Fibroblast of skin of left quadriceps (primary cell): Measurements from ENCODE around the gene BTG4.

Experiments
- DNase-seq, 2 experiments: peaks; one replicate each; pipeline ENCODE4 v3.0.0-alpha.2; 2013; ENCODE audit warnings: low read depth in 2 of 2

BTG4 gene

DNA sequence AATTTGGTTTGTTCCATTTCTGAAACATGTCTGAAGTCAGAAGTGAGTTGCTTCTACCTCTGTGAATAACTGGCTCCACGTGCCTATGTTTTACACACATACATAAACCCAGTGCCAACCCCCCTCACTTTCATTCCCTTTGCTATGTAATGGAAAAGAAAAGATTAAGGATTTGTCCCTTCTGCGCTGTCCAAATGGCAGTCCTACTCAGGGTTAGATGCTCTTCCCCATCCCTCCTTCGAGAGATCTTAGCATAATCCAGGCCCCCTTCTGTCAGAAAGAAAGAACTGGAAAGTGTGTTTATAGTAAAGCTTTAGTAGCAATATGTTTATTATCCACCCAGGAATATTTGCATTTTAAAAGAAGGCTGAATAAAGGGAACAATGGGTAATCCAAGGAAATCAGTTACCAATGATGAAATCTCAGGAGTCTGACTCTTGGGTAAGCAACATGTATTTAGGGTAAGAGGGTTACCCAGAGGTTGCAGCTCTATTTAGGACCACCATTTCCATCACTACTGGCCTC is 25.2 kb upstream of the BTG4 start:
- no peak for DNase-seq

DNA sequence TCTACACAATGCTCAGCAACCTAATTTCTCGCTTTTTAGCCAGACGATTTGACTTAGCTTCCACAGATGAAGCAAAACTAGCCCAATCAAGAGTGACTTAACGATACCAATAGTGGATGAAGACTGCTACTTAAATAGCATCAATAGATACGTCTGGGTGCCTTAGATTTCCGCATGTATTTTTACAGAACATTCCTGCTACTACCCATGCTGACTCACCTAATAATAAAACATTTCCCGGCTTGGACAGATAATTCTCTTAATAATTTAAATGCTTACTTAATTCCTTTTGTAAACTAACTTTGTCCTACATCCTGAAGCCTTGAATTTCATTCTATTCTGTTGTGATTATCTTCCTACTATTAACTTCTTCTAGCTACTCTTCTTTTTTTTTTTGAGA is 23.1 kb upstream of the BTG4 start:
- DNase-seq: no peak

DNA sequence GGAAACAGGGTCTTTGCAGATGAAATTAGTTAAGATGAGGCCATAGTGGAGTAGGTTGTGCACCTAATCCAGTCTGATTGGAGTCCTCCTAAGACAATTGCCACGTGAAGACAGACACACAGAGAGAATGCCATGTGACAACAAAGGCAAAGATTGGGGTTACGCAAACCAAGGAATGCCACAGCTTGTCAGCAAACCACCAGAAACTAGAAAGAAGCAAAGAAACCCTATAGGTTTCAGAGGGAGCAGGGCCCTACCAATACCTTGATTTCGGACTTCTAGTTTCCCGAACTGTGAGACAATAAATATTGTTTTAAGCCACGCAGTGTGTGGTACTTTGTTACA is 20.2 kb upstream of the BTG4 start:
- DNase-seq: no peak

DNA sequence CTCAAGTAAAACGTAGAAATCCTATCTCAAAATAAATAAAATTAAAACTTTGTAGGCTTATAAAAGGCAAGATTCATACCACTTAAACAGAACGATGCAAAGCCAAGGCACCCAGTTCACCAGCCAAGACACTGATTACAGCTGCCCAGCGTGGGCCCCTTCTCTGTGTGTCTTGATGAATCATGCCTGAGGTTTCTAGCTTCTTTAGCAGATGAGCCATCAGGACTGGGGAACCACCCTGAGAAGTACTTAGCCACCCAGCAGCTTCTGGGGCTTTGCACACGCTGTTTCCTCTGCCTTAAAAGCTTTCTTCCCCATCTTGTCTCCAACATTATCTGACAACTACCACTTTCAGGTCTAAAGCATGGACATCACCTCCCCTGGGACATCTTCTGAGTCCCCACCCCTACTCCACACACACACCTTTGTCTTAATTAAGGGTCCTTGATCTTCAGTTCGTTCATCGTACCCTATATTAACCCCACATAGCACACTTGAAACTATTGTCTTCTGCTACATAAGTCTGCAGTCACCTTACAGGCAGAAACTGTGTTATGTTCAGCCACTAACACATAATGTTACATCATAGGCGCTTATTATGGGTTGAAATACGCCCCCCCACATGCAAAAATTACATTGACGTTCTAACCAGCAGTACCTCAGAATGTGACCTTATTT is 19.6 kb upstream of the BTG4 start:
- DNase-seq: peak; percentile 69 to 75

DNA sequence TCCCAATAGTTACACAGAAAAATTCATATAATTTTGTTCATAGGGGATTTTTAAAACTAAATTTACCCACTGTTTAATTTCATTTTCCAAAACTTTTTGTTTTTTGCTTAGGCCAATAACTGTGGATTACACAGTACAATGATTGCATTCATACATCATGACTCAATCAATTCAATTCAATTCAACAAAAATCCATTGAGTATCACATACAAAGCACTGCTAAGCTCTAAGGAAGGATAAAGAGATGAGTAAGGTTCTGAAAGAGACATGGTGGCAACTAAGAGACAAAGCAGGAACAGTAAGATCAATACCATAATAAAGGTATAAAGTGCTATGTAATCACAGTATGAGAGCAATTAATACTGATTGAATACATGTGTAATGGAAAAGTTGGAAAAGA is 18.9 kb upstream of the BTG4 start:
- DNase-seq: no peak

DNA sequence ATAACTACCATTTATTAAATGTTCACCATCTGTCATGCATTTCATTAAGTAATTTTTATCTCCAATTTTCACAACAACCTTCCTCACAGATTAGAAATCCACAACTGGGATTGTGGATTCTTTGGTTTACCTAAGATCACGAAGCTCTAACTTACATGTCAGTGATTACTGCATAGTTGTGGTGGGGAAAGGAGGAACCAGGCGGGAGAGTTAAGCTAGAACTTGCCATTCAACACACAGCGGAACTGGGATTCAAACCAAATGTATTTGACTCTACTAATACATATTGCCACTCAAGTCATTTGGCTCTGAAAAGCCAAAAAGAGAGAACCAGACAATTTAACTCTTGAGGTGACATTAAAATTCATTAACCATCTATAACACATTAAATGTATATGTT is 17.9 kb upstream of the BTG4 start:
- no peak for DNase-seq

DNA sequence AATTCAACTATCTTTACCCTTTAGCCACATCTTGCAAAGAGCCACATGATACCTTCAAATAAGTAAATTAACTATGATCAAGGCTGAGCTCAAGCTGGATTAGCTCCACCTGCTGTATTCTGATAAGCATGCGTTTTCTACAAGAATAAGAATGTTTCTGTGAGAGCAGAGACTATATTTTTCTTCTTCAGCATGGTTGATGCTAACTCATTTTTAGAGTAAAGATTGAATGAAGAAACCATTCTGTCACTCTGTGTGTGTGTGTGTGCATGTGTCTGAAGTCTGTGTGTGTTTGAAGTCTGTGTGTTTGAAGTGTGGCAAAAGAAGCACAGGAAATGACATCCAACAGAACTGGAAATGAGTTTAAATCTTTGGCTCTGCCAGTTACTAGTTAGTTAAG is 16.4 kb upstream of the BTG4 start:
- no peak for DNase-seq

DNA sequence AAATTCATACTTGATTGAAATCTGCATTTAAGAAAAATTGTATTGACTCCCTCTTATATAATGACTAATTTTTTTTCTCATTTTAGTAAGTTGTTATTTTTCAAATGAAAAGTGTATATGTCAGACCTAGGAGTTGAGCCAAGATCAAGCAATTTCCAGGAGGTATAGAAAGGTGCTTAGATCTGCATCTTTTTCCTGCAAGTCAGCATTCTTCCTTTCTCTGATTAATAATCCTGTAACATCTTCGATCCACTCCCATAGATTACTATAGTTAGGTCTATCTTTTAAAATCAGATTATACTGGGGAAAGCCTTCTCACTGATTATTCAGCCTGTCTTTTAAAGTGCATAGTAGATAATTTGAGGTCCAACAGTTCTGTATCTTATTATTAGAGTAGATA is 15.1 kb upstream of the BTG4 start:
- DNase-seq: no peak

DNA sequence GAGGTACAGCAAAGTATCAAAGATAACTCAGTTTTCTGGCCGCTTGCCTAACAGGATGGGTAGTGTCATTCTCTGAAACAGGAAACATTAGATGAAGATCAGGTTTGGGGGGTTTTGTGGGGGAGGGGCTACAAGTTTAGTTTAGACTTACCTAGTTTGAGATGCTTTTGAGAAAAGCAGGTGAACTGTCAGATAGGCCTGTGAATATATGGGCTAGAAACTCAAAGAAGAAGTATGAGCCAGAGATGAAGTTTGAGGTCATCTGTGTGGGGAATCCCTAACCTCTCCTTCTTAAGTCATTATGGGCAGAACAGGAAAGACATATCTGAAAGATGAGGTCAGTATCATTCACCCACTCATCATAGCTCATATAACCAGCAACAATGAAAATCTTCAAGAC is 14.3 kb upstream of the BTG4 start:
- no peak for DNase-seq

DNA sequence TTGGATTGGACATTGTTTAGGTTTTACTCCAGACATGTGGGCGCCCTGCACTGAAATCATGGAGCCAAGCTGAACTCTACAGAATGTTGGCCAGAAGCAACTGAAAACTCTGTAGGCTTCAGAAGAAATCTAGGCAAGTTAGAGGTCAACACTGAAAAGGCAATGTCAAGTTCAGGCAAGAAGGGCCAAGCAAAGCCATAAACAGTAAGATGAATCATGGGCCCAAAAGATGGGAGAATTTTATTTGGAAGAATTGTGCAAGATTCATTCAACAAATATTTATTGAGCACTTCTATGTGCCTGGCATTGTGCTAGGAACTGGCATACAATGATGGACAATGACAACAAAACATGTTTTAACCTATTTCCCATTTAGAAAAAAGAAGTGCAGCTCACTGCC is 13.3 kb upstream of the BTG4 start:
- DNase-seq: no peak

DNA sequence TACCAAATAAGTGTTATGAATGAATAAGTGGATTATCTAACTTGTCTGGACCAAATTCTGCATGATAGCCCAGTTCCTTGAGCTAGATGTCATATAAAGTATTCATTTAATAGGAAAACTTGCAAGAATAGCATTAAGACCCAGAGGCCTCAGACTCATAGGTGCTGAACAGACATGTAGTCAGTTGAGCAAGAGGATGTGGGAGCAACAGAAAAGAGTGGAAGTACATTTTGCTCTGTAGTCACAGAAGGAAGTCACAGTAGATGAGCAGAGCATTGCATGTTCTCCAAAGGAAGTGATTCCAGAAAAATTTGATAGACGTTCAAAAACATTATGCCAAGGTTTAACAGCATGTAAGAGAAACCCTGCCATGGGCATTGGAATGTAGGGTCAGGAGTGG is 11.9 kb upstream of the BTG4 start:
- no peak for DNase-seq

DNA sequence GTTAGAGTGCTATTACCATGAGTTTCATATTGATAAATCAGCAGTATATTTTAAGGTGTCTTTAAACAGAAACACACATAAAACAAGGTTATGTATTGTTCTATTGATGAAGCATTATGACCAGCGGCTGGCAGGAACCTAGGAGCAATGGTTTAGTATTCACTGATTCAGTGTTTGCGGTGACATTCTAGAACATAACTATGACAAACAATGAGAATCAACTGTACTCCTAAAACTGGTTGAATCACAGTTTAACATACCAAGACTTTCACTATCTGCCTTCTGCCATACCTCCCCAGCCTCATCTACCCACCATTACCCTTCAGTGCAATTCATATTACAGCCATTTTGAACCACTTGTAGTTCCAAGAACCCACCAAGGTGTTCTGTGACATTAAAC is 11.2 kb upstream of the BTG4 start:
- no peak for DNase-seq

DNA sequence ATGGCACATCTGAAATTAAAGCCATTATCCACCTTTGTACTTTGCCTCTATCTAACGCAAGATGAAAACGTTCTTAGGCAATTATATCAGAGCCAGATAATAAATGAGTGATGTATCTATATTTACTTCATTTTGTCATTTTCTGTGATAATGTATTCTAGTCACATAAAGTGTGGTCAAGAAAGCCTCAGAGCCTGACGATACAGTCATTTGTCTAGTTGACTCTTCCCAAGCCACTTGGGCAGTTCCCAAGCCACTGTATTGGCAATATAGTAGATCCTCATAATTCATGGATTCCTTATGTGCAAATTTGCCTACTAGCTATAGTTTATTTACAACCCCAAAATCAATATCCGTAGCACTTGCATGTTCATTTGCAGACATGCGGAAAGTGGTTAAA is 10.2 kb upstream of the BTG4 start:
- no peak for DNase-seq

DNA sequence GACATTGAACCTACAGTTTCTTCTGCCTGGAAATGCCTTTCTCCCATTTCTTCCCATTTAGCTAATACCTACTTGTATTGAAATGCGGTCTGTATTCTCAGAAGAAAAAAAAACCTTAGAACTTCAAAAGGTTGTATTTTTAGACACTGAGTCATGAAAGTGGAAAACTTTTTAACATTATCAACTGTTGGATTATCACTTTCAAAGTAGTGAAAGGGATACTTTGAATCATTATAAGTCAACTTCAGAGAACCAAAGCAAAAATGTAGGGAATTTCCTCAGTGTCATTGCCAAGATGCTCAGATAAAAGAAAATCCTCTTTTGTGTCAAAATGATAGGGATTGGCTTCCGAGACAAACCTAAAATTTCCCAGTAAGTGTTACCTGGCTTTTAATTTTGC is 8.9 kb upstream of the BTG4 start:
- no peak for DNase-seq

DNA sequence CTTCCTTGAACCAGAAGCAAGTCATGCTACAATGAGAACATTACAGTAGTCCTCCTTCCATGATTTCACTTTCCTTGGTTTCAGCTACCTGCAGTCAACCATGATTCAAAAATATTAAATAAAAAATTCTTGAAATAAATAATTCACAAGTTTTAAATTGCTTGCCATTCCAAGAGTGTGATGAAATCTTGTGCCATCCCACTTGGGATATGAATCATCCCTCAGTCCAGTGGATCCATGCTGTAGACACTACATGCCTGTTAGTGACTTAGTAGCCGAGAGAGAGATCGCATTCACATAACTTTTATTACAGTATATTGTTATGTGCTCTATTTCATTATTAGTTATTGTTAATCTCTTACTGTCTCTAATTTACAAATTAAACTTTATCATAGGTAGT is 8.4 kb upstream of the BTG4 start:
- DNase-seq: no peak

DNA sequence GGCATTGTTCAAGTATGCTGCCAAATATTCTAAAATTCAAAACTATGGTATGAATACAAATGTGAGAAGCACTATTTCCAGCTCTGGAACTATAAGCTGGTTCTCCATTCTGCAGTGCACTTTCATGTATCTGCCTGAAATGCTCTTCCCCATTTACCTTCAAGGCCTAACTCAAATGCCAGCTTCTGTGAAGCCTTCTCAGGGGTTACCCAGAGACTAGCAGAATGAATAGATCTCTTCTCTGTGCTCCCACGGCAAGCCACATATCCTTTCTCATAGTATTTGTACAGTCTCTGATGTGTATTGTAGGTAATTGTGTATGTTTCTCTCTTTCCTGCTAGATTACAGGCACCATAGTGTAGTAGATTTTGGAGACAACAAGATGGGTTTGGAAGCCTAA is 6.5 kb upstream of the BTG4 start:
- DNase-seq: no peak

DNA sequence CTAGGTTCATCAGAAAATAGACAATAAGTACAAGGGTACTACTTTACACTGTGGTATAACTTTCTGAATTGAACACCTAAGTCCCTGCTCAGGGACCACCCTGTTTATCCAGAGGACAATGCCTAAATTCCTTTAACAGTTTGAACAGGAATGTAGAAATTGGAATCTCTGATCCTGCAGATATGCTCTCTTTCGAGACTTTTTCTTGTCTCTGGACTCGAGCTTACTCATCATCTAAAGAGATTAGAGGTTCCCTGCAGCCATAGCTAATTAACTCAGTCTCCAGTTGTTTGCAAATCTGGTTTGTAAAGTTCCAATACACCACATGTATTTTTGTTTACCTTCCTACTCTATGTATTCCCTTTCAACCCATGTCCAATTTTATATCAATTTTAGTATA is 3.4 kb upstream of the BTG4 start:
- no peak for DNase-seq

DNA sequence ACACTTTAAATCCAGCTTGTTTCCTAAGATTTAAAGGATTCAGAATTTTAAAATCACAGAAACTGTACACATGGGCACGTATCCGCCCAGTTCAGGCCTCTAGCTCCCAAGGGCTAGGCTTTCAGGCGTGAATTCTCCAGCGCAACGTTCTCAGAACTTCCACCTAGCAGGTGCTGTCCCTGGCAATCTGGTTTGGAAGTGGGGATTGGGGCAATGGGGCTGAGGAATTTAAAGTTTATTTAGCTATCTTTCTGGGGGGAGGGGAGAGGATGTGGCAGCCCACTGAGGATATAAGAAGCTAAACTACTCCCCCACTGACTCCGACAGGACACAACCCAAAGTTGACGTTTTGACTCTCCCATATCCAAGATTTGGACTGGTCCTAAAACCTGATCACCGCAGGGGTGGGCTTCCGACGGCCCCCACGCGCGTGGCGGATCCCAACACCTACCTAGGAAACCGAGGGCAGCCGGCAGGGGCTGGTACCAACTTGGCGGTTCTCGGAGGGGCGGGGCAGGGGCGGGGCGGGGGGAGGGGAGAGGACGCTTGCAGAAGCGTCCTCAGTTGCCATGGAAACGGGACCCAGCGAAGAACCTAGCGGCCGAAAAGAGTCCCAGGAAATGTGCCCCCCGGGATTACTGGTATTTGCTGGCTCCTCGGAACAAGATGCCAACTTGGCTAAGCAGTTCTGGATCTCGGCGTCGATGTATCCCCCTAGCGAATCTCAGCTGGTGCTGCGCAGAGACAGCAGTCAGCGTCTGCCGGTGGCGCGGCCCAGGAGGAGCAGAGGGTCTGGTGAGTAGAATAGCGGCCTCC is 2.2 kb upstream of the BTG4 start, which contains the start of gene HOATZ:
Gene HOATZ (plus strand): TSS at position 563 of the 816 bp plus-strand sequence. CDS start 7 bp downstream, at position 570.
- no peak for DNase-seq

DNA sequence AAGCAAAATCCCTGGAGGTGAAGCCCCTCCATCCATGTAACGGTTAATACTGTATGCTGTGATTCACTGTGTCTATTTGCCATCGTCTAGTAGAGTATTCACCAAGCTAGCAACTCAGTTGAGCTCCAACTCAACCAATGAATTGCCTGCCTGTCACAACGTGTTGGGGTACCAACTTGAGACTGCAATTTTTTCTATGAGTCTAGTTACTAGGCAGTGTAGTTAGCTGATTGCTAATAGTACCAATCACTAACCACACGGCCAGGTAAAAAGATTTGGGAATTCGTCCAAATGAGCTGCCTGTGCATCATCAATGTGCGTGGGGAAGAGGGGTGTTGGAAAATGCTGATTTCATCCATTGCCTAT is 1.0 kb upstream of the BTG4 start:
- no peak for DNase-seq

DNA sequence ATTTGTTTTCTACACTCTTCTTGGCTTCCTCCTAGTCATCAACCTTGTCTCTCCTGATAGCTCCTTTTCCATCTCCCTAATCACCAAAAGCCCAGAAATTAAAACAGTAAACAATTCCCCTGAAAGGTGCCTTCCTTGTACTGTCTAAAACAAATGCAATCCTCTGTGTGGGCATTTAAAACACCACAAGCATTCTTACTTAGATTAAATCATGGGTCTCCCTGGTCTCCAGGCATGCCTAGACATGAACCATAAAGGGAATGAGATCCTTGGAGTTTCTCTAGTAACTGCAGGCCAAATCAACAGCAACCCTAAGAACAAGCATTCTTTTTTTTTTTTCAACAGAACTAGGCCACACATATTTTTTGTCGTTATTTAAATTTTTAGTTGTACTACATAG is 1.9 kb downstream of the BTG4 start:
- DNase-seq: no peak

DNA sequence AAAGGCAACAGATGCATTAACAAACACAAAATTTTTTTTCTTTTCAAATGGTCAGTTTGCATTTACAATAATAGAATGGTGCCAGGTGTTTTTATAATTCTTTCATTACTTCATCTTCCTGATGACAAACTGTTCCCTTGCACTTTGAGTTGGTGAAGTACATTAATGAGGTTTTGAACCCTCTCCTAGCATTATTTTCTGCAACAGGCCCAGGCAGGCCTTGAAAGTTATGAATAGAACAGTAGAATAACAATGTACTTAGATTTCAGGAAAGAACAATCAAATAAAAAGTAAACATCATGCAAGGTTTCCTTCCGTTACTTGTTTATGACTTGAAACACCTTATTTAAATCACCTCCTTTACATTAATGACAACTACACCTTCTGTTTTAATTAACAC is 9.6 kb downstream of the BTG4 start:
- DNase-seq: no peak

DNA sequence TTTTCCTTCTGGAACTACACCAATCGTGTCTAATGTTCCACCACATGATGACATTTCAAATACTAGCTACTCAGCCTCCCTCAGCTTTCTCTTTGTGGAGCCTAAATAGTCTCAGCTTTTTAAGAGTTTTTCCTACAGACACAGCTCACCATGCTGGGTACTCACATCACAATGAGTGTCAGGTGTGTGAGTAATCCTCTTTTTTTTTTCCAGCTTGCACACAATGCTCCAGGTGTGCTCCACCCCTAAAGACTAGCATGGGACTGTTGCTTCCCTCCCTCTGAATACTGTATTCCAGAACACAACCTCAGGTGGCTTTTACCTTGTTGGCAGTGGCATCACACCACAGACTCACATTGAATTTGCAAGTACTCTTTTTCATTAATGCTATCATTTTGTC is 11.7 kb downstream of the BTG4 start:
- no peak for DNase-seq

DNA sequence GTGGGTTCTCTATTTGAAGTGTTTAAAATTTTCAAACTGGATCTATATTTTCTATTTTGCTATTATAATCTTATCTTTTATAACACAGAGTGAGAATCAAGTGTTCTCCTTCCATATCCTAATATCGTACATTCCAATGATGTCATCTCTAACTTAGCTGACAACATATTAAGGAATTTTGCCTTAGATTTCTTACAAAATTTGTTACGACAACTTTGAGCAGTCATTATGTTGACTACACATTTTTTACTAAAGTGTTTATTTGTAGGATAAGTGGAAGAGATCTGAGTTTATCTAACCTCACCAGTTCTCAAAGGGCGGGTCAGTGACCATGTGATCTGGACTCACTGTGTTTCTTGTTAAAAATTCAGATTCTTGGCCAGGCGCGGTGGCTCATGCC is 12.7 kb downstream of the BTG4 start:
- DNase-seq: no peak

DNA sequence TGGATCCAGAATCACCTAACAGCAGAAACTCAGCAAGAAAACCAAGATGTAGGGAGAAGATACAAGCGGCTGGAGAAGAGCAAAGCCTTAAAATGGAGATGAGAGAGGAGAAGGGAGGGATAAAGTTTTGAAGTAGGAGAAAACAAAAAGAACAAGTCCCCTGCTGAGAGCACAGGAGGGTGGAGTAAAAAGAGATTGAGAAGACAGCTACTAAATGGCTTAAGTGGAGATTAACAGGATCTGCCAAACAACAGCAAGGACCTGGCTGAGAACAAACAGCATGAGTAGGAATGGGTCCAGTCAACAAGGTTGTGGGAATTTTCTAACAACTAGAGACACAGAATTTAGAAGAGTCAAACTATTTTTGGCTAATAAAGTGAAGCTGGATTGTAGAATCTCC is 18.1 kb downstream of the BTG4 start:
- DNase-seq: no peak
